ENCODE measurements around the gene NINL.
"Not testable (repeated sequence)": the region's sequence is repeated elsewhere in the genome, so short reads cannot be mapped to it uniquely, and the experiment has no call there.

NINL gene
- 1.9 to 9.9 reads per million in 2 donors for total RNA-seq

GRCh38 chr20:25584905-25585704 is at the start of gene NINL:
NINL (minus strand) TSS chr20:25585531; CDS start chr20:25526587, 58,944 bp downstream.
- DNase-seq: peak; percentile 6

GRCh38 chr20:25632940-25633790 is 47.8 kb upstream of the NINL start:
- DNase-seq: no peak

- not testable (repeated sequence) for DNase-seq
Observed at GRCh38 chr20:25630615-25631014, 45.3 kb upstream of the NINL start.

GRCh38 chr20:25629816-25630499 is 44.6 kb upstream of the NINL start:
- DNase-seq: no peak

- no peak for DNase-seq
Observed at GRCh38 chr20:25626779-25627178, 41.4 kb upstream of the NINL start.

- no peak for DNase-seq
Observed at GRCh38 chr20:25624500-25624939, 39.2 kb upstream of the NINL start.

- peak; percentile 68 for DNase-seq
Observed at GRCh38 chr20:25623736-25624499, 38.6 kb upstream of the NINL start, which contains the start of gene NANP. NANP (minus strand) TSS chr20:25624014; CDS start chr20:25623948, 66 bp downstream.

- peak; percentile 10 for DNase-seq
Observed at GRCh38 chr20:25623225-25623735, 37.9 kb upstream of the NINL start.

- no peak for DNase-seq
Observed at GRCh38 chr20:25622450-25623224, 37.3 kb upstream of the NINL start.

- DNase-seq: no peak
Observed at GRCh38 chr20:25622049-25622448, 36.7 kb upstream of the NINL start.

GRCh38 chr20:25619514-25619913 is 34.2 kb upstream of the NINL start:
- no peak for DNase-seq

- no peak for DNase-seq
Observed at GRCh38 chr20:25608774-25609173, 23.4 kb upstream of the NINL start.

- DNase-seq: no peak
Observed at GRCh38 chr20:25606094-25606695, 20.9 kb upstream of the NINL start.

GRCh38 chr20:25605148-25605547 is 19.8 kb upstream of the NINL start:
- no peak for DNase-seq

- DNase-seq: no peak
Observed at GRCh38 chr20:25604611-25605010, 19.3 kb upstream of the NINL start.

- not testable (repeated sequence) for DNase-seq
Observed at GRCh38 chr20:25602914-25603309, 17.6 kb upstream of the NINL start.

- DNase-seq: not testable (repeated sequence)
Observed at GRCh38 chr20:25602191-25602913, 17.0 kb upstream of the NINL start.

- no peak for DNase-seq
Observed at GRCh38 chr20:25601659-25602058, 16.3 kb upstream of the NINL start.

- DNase-seq: no peak
Observed at GRCh38 chr20:25600632-25601031, 15.3 kb upstream of the NINL start.
